GM10266 (cell line): ENCODE data around the gene NUP214.
"Not testable (repeated sequence)": the region's sequence is repeated elsewhere in the genome, so short reads cannot be mapped to it uniquely, and the experiment has no call there.

Source experiments
- DNase-seq: peaks from one replicate; pipeline ENCODE4 v3.0.0; 2012; ENCODE audit errors: extremely low spot score
- CTCF ChIP-seq: IDR thresholded peaks from 2 replicates; pipeline ENCODE4 v1.5.1; 2012; ENCODE audit warnings: mild to moderate bottlenecking, low read depth; ENCODE audit not compliant: control insufficient read depth, insufficient read depth; ENCODE audit errors: missing control alignments

Gene NUP214

GRCh38 chr9:131197160-131197911 lies 72.0 kb downstream of the NUP214 start:
- no peak for DNase-seq
- TF ChIP-seq CTCF, result no peak

- DNase-seq, result no peak
- no peak for TF ChIP-seq CTCF
These were observed 72.8 kb downstream of the NUP214 start for GRCh38 chr9:131198041-131198715.

GRCh38 chr9:131201856-131202255 lies 76.5 kb downstream of the NUP214 start:
- TF ChIP-seq CTCF, result no peak

GRCh38 chr9:131203431-131204218 lies 78.2 kb downstream of the NUP214 start:
- peak; percentile 35 for TF ChIP-seq CTCF
- DNase-seq, result no peak

More at GRCh38 chr9:131201856-131202255, 76.5 kb downstream of the NUP214 start:
- no peak for DNase-seq

GRCh38 chr9:131204285-131204684 lies 78.9 kb downstream of the NUP214 start:
- no peak for TF ChIP-seq CTCF
- no peak for DNase-seq

GRCh38 chr9:131206495-131206894 lies 81.1 kb downstream of the NUP214 start:
- DNase-seq, result no peak
- TF ChIP-seq CTCF, result no peak

GRCh38 chr9:131211920-131212319 lies 86.5 kb downstream of the NUP214 start:
- not testable (repeated sequence) for DNase-seq
